GM19328 (cell line): ENCODE results near the gene METTL13.
"Not testable (repeated sequence)": the region's sequence is repeated elsewhere in the genome, so short reads cannot be mapped to it uniquely, and the experiment has no call there.

Experiments used
- ATAC-seq: cut with Tn5 transposase; IDR thresholded peaks from one replicate; pipeline ENCODE4 v1.9.1; 2021; ENCODE audit warnings: mild to moderate bottlenecking, moderate library complexity; ENCODE audit not compliant: unreplicated experiment

METTL13 gene

GRCh38 chr1:171763764-171764163 lies 17.7 kb upstream of the METTL13 start:
- ATAC-seq = no peak

GRCh38 chr1:171769171-171769570 lies 12.3 kb upstream of the METTL13 start:
- ATAC-seq = no peak

GRCh38 chr1:171769754-171770153 lies 11.7 kb upstream of the METTL13 start:
- ATAC-seq = no peak

GRCh38 chr1:171772312-171772711 lies 9.1 kb upstream of the METTL13 start:
- ATAC-seq = no peak

- no peak for ATAC-seq
These were observed 781 bp upstream of the METTL13 start for GRCh38 chr1:171780583-171781175.

- ATAC-seq = no peak
These were observed 2.5 kb downstream of the METTL13 start for GRCh38 chr1:171783816-171784530.

- ATAC-seq = no peak
These were observed 3.3 kb downstream of the METTL13 start for GRCh38 chr1:171784784-171785183.

- ATAC-seq = no peak
These were observed 4.3 kb downstream of the METTL13 start for GRCh38 chr1:171785766-171786165.

- no peak for ATAC-seq
These were observed 5.1 kb downstream of the METTL13 start for GRCh38 chr1:171786534-171786933.

- ATAC-seq = no peak
These were observed 6.4 kb downstream of the METTL13 start for GRCh38 chr1:171787686-171788480.

- no peak for ATAC-seq
These were observed 7.2 kb downstream of the METTL13 start for GRCh38 chr1:171788696-171789095.

GRCh38 chr1:171790318-171790717 lies 8.9 kb downstream of the METTL13 start:
- no peak for ATAC-seq

- ATAC-seq = no peak
These were observed 11.4 kb downstream of the METTL13 start for GRCh38 chr1:171792656-171793369.

GRCh38 chr1:171793636-171794035 lies 12.2 kb downstream of the METTL13 start:
- no peak for ATAC-seq

- ATAC-seq = no peak
These were observed 12.6 kb downstream of the METTL13 start for GRCh38 chr1:171794085-171794484.

- ATAC-seq = no peak
These were observed 15.1 kb downstream of the METTL13 start for GRCh38 chr1:171796592-171796991.

GRCh38 chr1:171798311-171798710 lies 16.9 kb downstream of the METTL13 start:
- ATAC-seq = no peak

GRCh38 chr1:171798765-171799164 lies 17.3 kb downstream of the METTL13 start:
- ATAC-seq = no peak

- ATAC-seq = no peak
These were observed 17.7 kb downstream of the METTL13 start for GRCh38 chr1:171799166-171799565.

GRCh38 chr1:171799698-171800097 lies 18.2 kb downstream of the METTL13 start:
- ATAC-seq = not testable (repeated sequence)

GRCh38 chr1:171800342-171800741 lies 18.9 kb downstream of the METTL13 start:
- ATAC-seq = no peak
